ENCODE measurements around the gene NPAS3. TPM values are rescaled to one million over a fixed set of nuclear protein-coding genes. Genes with fewer than 3 reads are reported as not detected.

NPAS3 gene
- total and polyA plus RNA-seq, 2 of the 13 experiments (the other 11 are each of a cell fraction or from before 2014, with no cell fraction given), result not detected

GRCh38 chr14:33570694-33571310, 632.1 kb downstream of the NPAS3 start:
- H3K4me3 ChIP-seq (replicated peaks in 1 of 3; ENCODE audit: insufficient read depth in 1 of 3, low read depth in 2 of 3, low read length in 3 of 3), result no peak overlapping the region
- no peak overlapping the region for H3K9ac ChIP-seq (ENCODE audit: insufficient read depth, low read depth, low read length)
- 16% methylated on average over 5 of the region's 5 CpGs for WGBS (ENCODE audit: low lambda C conversion rate)
- CTCF ChIA-PET (ENCODE audit: low intra/inter-chr PET ratio, low total read pairs), result no interaction called here
- H3K9me3 ChIP-seq (ENCODE audit: low read length), result no peaks in the 10 kb centered on the region
- no peaks in the 10 kb centered on the region for H3K79me2 ChIP-seq (ENCODE audit: insufficient read depth, low read length)
- DNase-seq (ENCODE audit: low spot score) (no peak), FAIRE-seq (no peak), ATAC-seq (no peak)
- POLR2A ChIA-PET, result no interaction called here
- H4K20me1 ChIP-seq (ENCODE audit: insufficient read depth, low read length), result no peaks in the 10 kb centered on the region
- H3K4me1 ChIP-seq (ENCODE audit: insufficient read depth, low read length), result peaks cover 9% of the 10 kb centered on the region
- peaks cover 0 to 9% of the 10 kb centered on the region in 2 experiments; a peak in 1 of 5 replicates for H3K27me3 ChIP-seq (ENCODE audit: control insufficient read depth in 1 of 2, insufficient read depth in 2 of 2, low read length in 2 of 2)
- no TSS peak for BruUV-seq (replicated peaks)
- no peak overlapping the region for H3K4me2 ChIP-seq (ENCODE audit: low read depth, low read length)
- in situ Hi-C loops (cut with HindIII; ENCODE audit: extremely low pct_ligation_motif_present, low pct_unique_long_range_greater_than_20kb) (no loop called here), intact Hi-C loops (cut with micrococcal nuclease; ENCODE audit: unreplicated experiment) (no loop called here)
- H3K27ac ChIP-seq (ENCODE audit: extremely low read length, insufficient read depth, low read length), result no peak overlapping the region
- no peak overlapping the region for H2AFZ ChIP-seq (ENCODE audit: low read length)
- TF ChIP-seq KLF16 (CRISPR knock-in tag; IDR thresholded peaks at IDR 0.05), result no peak
- no peak for TF ChIP-seq ZNF569 (CRISPR knock-in tag; IDR thresholded peaks at IDR 0.05; ENCODE audit: borderline replicate concordance)
- no peak for TF ChIP-seq HOXA3 (CRISPR knock-in tag; IDR thresholded peaks at IDR 0.05)
- TF ChIP-seq MAFF (IDR thresholded peaks at IDR 0.05; ENCODE audit: low read depth, low read length), result no peak
- TF ChIP-seq ZSCAN21 (CRISPR knock-in tag; IDR thresholded peaks at IDR 0.05; ENCODE audit: borderline replicate concordance), result no peak
- no peak for TF ChIP-seq TOPORS (CRISPR knock-in tag; IDR thresholded peaks at IDR 0.05)
- TF ChIP-seq ZNF570 (CRISPR knock-in tag; IDR thresholded peaks at IDR 0.05; ENCODE audit: borderline replicate concordance), result no peak
- no peak for TF ChIP-seq STAT6 (CRISPR knock-in tag; IDR thresholded peaks at IDR 0.05; ENCODE audit: borderline replicate concordance)
- no peak for TF ChIP-seq SMC3 (IDR thresholded peaks at IDR 0.05; ENCODE audit: low read length)
- no peak for TF ChIP-seq ZNF7 (CRISPR knock-in tag; IDR thresholded peaks at IDR 0.05)
- TF ChIP-seq BRF2 (CRISPR knock-in tag; IDR thresholded peaks at IDR 0.05), result no peak
- no peak for TF ChIP-seq GABPB1 (CRISPR knock-in tag; IDR thresholded peaks at IDR 0.05)
- no peak for TF ChIP-seq GZF1 (CRISPR knock-in tag; IDR thresholded peaks at IDR 0.05)
- H3K36me3 ChIP-seq (replicated peaks in 1 of 2; ENCODE audit: control insufficient read depth in 1 of 2, insufficient read depth in 2 of 2, low read length in 2 of 2), result no peaks in the 10 kb centered on the region

Data from HepG2 (cell line).